NCI-H2196 (cell line): ENCODE results near the gene MKX.
"Not testable (repeated sequence)": the region's sequence is repeated elsewhere in the genome, so short reads cannot be mapped to it uniquely, and the experiment has no call there.

Source experiments
- DNase-seq: peaks from one replicate; lab custom pipeline; 2025; ENCODE audit not compliant: unreplicated experiment; lab: John Stamatoyannopoulos, UW

The MKX gene

DNA sequence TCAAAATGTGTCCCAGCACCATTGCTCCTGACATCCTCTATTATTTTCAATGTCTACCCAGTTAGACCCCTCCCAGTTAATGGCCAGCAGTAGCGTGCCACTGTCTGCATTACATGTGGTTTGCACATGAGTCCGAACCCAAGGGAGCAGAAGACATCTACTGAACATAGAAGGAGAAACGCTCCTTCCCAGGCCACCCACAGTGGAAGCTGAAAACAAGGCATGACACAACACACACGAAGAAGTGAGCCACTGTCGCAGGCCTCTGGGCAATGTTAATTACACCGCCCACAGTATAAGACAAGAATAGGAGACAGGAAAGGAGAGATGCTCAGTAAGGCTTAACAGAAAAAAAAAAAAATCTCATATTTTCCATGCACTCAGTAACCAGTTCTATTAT, 50.5 kb downstream of the MKX start:
- DNase-seq: no peak

DNA sequence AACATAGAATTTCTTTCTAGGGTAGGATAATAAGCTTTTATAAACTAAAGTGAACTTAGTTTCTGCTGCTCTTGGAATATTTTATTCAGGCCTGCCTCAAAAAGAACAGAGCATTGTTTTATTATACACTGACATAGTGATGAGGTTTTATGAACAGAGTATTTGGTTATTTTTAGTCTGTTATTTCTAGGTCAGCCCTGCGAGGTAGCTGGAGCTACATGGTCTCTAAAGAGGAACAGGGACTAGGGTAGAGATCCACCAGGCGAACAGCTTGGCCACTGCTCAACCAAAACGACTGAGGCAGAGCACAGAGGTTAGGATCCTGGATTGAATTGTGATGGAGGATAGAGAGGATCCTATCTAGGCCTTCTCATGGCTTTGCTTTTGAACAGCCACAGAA, 53.0 kb downstream of the MKX start:
- DNase-seq: no peak

DNA sequence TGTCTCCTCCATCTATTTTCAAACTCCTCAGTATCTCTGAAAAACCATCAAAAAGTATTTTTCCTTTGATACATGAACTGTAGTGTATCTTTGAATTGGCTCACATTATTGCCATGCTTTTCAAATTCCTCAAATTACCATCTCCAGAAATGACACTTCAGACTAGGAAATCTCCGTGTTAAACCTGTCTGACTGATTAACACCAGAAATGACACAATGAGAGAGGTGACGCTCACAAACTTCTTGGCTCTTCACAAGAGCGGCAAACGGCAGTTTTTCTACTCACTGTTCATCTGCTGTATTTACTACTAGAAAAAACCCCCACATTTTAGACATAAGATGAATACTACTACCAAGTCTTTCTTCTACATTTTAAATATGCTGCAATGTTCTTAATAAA, 56.6 kb downstream of the MKX start:
- no peak for DNase-seq

DNA sequence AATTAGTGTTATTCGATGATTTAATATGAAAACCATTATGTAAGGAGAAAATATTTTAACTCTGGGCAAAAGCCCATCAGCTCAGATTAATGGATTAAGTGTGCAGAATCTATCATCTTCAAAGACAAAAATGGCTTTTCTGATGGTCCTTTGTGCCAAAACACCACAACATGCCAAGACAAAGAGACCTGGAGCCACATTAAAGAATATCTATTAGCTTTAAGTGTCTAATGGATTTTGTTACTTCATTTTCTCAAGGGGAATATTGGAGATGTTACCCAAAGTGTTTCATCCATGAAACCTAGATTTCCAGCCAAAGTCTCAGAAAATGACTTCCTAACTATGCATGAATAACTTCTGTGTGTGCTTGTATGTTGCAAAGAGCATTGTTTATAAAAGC, 57.3 kb downstream of the MKX start:
- no peak for DNase-seq

DNA sequence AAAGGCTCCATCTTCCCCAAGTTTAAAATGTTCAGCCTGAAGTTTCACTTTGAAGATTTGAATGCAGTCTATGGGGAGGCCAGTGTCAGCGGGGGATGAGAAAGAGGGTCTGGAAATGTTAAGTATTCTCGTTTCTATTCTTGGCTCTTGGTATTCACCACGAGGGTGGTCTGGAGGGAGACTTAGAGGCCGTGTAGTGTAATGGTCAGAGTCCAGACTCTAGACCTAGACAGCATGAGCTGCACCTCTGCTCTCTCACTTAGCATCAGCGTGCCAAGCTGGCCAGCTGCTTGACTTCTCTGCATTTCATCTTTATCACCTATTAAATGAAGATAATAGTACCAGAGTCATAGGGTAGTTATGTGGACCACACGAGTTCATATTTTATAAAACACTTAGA, 57.9 kb downstream of the MKX start:
- no peak for DNase-seq

DNA sequence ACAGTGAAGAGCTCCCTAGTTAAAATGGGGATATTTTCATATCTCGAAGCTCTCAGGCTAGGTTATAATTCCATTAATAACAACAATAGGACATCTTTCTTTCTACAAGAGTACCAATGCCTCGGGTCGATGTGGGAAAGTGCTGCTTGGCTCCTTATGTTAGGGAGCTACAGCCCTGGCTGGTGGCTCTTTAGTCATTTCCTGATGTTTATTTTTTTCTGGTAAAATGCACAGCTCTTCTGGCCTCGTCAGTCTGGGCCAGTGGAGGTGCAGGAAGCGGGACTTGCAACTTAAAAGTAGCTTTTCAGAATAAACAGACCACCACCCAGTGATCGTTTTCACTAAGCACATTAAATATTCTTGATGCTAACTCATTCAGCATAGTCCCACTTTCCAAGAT, 58.3 kb downstream of the MKX start:
- no peak for DNase-seq

DNA sequence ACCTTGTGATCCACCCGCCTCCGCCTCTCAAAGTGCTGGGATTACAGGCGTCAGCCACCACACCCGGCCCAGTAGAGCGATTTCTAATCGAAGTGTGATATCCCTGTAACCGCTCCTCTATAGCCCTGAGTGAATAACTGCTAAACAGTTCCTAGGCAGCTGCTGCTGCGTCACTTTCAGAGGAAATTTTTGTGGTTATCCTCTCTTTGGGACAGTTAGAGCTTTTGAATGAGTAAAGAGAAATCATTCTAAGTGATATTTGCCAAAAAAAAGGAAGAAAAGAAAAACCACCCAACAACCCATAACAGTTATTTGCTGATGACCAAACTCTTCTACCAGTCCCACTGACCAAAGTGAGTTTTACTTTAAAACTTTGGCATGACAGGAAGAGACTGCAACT, 59.9 kb downstream of the MKX start:
- DNase-seq: no peak

DNA sequence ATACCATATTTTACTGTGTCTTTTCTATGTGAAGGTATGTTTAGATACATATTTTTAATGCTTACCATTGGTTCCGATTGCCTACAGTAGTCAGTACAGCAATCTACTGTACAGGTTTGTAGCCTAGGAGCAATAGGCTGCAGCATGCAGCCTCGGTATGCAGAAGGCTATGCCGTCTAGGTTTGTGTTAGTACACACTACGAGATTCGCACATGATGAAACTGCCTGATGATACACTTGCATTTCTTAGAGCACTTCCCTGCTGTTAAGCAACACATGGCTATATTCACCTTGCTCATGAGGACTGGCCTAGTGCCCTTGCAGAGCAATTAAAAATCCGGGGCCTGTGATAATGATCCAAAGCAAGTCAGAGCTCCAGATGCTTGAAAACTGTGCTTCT, 62.4 kb downstream of the MKX start:
- no peak for DNase-seq

DNA sequence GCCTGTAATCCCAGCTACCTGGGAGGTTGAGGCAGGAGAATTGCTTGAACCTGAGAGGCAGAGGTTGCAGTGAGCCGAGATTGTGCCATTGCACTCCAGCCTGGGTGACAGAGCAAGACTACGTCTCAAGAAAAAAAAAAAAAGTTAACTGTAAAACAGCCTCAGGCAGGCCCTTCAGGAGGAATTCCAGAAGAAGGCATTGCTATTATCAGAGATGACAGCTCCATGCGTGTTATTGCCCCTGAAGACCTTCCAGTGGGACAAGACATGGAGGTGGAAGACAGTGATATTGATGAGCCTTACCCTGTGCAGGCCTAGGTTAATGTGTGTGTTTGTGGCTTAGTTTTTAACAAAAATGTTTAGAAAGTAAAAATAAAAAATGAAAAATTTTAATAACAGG, 63.8 kb downstream of the MKX start:
- DNase-seq: not testable (repeated sequence)

DNA sequence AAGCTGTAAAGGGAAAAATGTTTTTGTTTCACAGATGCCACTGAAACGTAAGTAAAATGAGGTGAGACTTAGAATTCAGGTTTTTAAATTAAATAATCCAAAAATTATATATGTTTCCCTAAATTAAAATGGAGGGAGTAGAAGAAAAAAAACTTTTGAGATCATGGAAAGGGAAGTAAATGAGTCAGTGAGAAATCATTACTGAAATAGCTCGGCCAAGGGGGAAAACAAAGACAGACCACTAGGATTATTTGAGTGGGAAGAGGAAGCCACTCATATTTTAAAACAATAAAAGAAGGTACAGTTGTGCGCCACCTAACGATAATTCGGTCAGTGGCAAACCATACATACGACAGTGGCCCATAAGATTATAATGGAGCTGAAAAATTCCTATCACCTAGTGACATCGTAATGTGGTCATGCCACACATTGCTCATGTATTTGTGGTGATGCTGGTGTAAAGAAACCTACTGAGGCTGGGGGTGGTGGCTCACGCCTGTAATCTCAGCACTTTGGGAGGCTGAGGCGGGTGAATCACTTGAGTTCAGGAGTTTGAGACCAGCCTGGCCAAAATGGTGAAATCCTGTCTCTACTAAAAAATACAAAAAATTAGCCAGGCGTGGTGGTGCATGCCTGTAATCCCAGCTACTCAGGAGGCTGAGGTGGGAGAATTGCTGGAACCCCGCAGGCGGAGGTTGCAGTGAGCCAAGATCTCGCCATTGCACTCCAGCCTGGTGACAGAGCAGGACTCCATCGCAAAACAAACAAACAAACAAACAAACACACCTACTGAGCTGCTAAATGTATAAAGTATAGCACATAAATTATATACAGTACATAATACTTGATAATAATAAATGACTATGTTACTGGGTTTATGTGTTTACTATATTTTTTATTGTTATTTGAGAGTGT, 64.7 kb downstream of the MKX start:
- DNase-seq: no peak

DNA sequence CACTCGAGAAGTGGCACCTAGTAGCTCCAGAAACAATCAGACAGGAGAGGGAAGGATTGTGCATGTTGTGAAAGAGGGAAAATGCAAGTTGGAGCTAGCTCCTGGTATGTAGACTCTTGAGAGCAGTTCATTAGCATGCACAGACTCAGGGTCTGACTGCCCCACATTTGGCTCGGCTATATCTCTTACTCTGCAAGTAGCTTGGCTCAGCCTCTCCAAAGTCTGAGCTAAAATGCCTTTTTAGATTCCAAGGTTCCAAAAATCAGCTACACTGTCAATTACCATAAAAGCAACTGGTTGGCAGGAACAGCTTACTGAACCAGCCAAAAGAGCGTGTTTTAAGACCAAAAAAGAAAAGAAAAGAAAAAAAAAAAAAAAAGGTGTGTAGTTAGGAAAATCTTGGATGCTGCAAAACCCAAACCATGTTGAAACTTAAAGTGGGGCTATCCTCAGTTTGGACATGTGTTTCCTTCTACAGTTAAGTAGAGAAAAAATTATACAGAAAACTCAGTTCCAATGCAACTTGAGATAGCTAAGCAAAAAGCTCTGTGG, 65.5 kb downstream of the MKX start:
- DNase-seq: no peak

DNA sequence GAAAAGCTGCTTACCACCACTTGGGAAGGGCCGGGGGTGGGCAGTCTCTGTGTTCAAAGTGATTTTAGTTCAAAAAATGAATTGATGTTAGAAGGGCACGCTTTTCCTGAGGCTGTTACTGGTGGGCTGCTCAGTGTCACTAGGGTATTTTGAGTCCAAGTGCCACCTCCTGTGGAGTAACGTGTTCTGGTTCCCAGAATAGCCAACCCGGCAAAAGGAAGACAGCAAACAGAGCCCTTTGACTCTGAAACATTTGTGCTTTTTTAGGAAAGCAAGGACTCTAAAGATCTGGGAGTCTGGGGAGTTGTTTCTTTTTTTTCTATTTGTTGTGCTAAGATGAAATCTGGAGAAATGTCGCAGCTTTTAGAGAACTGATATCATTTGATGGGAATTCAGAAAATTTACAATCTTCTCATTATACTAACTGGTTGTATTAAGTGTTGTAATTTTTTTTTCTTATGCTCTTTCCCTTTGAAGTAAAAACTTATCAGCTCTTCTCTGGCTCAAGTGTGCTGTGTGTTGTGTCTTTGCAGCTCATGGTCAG, 66.2 kb downstream of the MKX start:
- no peak for DNase-seq

DNA sequence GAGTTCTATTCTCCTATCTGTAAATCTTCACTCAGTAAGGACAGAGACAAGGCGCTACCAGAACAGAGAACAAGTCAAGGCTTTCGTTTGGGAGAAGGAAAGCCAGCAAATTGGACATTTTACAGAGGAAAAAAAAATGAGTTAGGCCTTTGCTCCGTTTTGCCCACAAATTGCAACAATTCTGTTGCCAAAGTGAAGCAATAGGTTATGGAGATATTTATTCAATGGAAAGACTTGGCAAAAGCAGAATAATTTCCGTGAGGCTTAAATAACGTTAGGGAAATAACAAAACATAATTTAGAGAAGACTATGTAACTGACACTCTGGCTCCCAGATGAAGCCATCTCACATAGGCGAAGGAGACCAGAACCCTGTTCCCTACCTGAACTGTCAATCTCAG, 67.5 kb downstream of the MKX start:
- DNase-seq: no peak

DNA sequence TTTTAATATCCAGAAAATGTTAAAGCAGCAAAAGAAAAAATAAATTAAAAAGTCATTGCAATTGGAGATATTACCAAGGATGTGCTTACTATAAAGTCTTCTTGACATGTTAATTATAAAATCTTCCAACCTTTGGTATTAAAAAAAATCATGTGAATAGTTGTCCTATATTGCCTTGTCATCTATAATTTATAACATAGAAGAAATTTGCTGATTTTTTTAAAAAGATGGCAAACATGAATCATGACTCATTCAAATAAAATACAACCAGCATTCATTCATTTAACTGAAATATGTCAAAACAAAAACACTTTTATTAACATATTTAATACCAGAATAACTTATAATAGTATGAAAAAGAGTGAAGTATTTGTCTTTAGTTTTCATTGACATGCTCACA, 72.6 kb downstream of the MKX start:
- DNase-seq: no peak

DNA sequence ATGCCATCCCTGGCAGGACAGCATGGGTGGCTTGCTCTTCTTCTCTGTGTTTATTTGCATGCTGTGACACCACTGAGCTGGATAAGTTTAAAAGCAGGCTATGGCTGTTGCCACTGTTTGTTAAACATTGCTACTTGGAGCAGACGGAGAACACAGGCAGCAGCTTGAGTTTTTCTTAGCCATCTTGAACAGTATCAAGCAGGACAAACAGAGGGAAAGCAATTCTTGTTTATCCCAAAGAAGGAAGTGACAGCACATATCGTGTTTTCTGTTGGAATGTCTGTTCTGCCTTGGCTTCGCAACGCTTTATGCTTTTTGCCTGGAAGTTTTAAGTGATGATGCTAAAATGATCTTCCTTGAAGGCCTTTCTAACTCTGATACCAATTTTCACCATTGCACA, 73.8 kb downstream of the MKX start:
- DNase-seq: no peak

DNA sequence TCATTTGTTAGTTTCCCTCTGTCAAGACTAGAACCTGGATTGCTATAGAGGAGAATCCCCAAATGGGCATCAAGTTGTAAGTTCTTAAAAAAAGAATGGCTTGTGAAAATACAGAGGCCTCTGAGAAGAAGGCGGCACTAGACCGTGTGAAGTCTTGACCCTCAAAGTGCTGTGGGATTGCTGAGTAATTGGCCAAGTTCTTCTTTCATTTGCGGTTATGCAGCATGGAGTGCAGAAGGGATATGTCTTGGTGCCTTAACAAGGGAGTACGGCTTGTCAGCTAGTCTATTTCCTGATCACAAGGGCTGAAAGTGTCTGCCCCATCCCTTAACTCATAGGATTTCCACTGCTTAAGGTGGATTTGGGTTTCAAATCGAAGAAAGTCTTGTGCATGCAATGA, 81.2 kb downstream of the MKX start:
- DNase-seq: no peak

DNA sequence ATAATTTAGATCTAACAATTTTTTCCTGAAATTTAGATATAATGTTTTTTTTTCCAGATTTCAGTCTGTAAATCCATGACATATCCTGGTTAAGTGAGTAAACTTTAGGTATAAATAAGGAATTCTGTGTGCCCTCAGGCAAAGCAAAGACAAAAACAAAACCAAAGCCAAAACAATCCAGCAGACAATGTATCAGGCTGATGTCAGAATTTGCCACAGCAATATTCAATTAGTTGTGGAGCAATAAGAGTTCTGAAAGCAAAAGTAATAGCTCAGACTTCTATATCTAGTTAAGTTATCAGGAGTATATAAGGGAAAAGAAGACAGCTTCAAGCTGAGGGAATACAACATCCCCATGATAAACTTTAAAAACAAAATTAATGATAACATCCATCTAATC, 82.0 kb downstream of the MKX start:
- DNase-seq: no peak

DNA sequence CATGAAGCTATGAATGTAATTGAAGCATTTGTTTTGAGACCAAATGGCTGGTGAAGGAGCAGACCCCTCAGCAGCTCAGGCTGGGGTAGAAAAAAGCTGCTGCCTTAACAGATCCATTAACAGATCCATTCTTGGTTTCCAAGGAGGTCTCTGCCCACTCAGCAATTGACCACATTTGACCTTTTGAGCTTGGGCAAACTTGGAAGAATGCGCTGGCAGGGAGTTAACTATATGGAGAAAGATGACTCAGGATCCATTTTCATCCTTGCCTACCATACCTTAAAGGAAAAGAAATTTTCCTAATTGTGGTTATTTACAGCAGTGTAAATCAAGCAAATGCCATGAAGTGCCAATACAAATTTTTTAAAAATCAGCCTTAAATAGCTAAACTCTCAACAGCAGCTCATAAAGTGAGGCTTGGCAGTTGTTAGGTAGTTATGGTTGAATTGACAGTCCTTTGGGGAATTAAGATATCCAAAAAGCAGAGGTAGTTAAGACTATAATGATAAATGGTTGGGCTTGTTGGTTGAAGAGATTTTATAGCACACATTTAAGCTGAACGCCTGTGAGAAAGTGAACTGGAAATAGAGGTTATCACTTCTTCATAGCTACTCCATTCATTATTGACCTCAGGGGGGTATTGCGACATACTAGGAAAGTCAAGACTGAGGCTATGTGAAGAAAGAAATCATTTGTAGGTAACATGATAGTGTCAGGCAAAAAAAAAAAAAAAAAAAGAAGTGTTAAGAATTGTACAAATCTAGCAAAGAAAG, 83.9 kb downstream of the MKX start:
- no peak for DNase-seq

DNA sequence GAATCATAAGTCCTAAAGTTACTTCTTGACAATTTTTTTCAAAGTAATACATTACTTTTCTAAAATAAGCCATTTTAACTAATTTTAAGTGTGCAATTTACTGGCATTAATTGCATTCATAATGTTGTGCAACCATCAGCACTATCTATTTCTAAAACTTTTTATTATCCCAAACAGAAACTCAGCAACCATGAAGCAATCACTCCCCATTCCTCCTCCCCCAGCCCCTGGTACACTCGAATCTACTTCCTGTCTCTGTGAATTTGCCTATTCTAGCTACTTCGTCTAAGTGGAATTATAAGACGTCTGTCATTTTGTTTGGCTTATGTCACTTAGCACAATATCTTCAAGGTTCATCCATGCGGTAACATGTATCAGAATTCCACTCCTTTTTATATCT, 84.9 kb downstream of the MKX start:
- DNase-seq: no peak

DNA sequence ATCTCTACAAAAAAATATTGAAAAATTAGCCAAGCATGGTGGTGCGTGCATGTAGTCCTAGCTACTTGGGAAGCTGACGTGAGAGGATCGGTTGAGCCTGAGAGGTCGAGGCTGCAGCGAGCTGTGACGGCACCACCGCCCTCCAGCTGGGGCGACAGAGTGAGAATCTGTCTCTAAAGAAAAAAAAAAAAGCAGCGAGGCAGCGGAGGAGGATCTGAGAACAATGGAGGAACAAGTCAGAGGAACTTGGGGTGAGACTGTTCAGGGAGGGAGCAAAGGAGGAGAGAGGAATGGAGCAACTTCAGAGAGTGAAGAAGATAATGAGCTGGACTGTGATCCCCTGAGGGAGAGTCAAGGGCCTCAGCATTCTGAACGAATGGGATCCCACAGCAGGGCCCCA, 85.4 kb downstream of the MKX start:
- DNase-seq: no peak

DNA sequence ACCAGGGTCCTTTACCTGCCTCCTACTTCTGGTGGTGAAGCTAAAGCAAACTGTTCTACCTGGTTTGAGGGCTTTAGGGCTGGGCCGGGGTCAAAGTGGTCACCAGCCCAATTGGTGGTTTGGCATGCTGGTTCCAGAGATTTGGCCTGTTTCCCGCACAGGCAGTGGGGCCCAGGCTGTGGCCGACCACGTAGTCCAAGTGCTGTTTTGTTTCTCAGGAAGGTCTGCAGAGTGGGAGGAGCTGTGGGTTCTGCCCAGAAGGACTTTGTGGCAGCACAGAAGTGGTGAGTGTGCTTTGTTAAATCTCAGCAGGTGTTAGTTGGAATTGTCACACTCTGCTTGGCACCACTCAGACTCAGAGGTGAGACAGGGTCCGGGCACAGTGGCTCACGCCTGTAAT, 85.8 kb downstream of the MKX start:
- DNase-seq: no peak

DNA sequence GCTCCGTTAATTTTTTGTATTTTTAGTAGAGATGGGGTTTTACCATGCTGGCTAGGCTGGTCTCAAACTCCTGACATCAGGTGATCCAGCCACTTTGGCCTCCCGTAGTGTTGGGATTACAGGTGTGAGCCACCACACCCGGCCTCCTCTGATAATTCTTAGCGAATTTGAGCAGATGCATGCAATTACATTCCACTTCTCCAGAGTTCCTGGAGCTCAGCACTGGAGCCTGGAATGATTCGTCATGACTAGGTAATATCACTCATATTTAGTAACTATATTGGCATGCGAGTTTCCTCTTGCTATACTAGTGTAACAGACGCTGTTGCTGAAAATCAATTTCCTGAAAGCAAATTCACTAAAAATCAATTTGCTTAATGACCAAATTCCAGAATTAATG, 86.8 kb downstream of the MKX start:
- DNase-seq: no peak
